B cell (primary cell): Measurements from ENCODE around the gene BCAN. TPM values are rescaled to one million over a fixed set of nuclear protein-coding genes. Genes with fewer than 3 reads are reported as not detected.

Experiments
- ATAC-seq: fragments of 200-7000 bp; cut with Tn5 transposase; one replicate; pipeline ENCODE4 v1.10.0; 2021; ENCODE audit warnings: low read depth, mild to moderate bottlenecking, moderate number of reproducible peaks, moderate library complexity
- CTCF ChIA-PET: fragments of 350-600 bp; sonication (Branson Sonifier 250); formaldehyde crosslinking; loops from one replicate; lab custom pipeline; 2021; ENCODE audit warnings: antibody characterized with exemption, inconsistent platforms; lab: Charles Lee
- POLR2A ChIA-PET: fragments of 350-600 bp; sonication (Branson Sonifier 250); formaldehyde crosslinking; loops from one replicate; lab custom pipeline; 2021; ENCODE audit warnings: antibody characterized with exemption; lab: Charles Lee
- DNase-seq: peaks from one replicate; pipeline ENCODE4 v3.0.0; 2013
- H2AFZ ChIP-seq: 2 replicates; pipeline ENCODE4 v1.6.1; 2012; ENCODE audit warnings: mild to moderate bottlenecking, low read depth, low read length; ENCODE audit not compliant: insufficient read depth, poor library complexity, severe bottlenecking
- H3K27ac ChIP-seq, 2 donors: 1 replicate in 1 of 2; 2 replicates in 1 of 2; pipeline ENCODE4 v1.5.1; 2012 to 2013; ENCODE audit warnings: low read length in 2 of 2, mild to moderate bottlenecking in 2 of 2, moderate library complexity in 1 of 2
- H3K27me3 ChIP-seq, 4 experiments: fragments of 200-600 bp in 1 of 4; sonication (generic) in 1 of 4; replicated peaks in 1 of 4; 1 replicate in 2 of 4; 2 replicates in 2 of 4; pipeline versions ENCODE4 v1.6.1 to v1.7.0; 2013 to 2016; ENCODE audit warnings: low read length in 3 of 4, mild to moderate bottlenecking in 2 of 4, mixed read lengths in 1 of 4, moderate library complexity in 1 of 4; ENCODE audit not compliant: insufficient read depth in 4 of 4, control insufficient read depth in 3 of 4; ENCODE audit errors: control extremely low read depth in 1 of 4
- H3K36me3 ChIP-seq, 2 experiments: replicated peaks in 1 of 2; 1 replicate in 1 of 2; 2 replicates in 1 of 2; pipeline versions ENCODE4 v1.6.1 to v1.7.1; 2013; ENCODE audit warnings: low read length in 1 of 2; ENCODE audit not compliant: insufficient read depth in 2 of 2, control insufficient read depth in 1 of 2; ENCODE audit errors: control extremely low read depth in 1 of 2, extremely low read depth in 1 of 2
- H3K4me1 ChIP-seq, 2 donors: fragments of 200-600 bp in 1 of 2; sonication (generic) in 1 of 2; 1 replicate in 1 of 2; 2 replicates in 1 of 2; pipeline versions ENCODE4 v1.5.1 to v1.6.1; 2013 to 2017; ENCODE audit warnings: low read length in 2 of 2; ENCODE audit not compliant: control insufficient read depth in 2 of 2, insufficient read depth in 2 of 2
- H3K4me2 ChIP-seq: replicated peaks from 2 replicates; pipeline ENCODE3; 2012; ENCODE audit warnings: mild to moderate bottlenecking, low read depth, low read length; ENCODE audit not compliant: poor library complexity, severe bottlenecking
- H3K4me3 ChIP-seq, 5 experiments: fragments of 200-600 bp in 1 of 5; sonication (generic) in 1 of 5; 1 replicate in 3 of 5; 2 replicates in 2 of 5; pipeline versions ENCODE4 v1.5.1 to v1.7.0; 2011 to 2016; ENCODE audit warnings: low read length in 4 of 5, mild to moderate bottlenecking in 4 of 5, low read depth in 2 of 5, control low read depth in 1 of 5, moderate library complexity in 1 of 5; ENCODE audit not compliant: insufficient read depth in 1 of 5; ENCODE audit errors: control extremely low read depth in 1 of 5, extremely low read depth in 1 of 5
- H3K79me2 ChIP-seq: fragments of 200-600 bp; sonication (generic); one replicate; pipeline ENCODE4 v1.6.0; 2016; ENCODE audit warnings: low read length; ENCODE audit not compliant: control insufficient read depth, insufficient read depth
- H3K9ac ChIP-seq: fragments of 200-600 bp; sonication (generic); 2 replicates; pipeline ENCODE4 v1.6.1; 2017; ENCODE audit warnings: mild to moderate bottlenecking, low read length, moderate library complexity
- H3K9me3 ChIP-seq, 3 donors: one replicate each; pipeline versions ENCODE4 v1.6.1 to v1.7.1; 2013; ENCODE audit warnings: low read length in 2 of 3; ENCODE audit not compliant: control insufficient read depth in 2 of 3, insufficient read depth in 1 of 3; ENCODE audit errors: control extremely low read depth in 1 of 3
- H4K20me1 ChIP-seq: 2 replicates; pipeline ENCODE4 v1.6.0; 2012; ENCODE audit warnings: mild to moderate bottlenecking, low read length; ENCODE audit not compliant: insufficient read depth, control insufficient read depth, poor library complexity, severe bottlenecking
- H3K27ac Mint-ChIP-seq: one replicate; pipeline ENCODE4 v1.8.0; 2021; ENCODE audit warnings: mixed read lengths
- H3K27me3 Mint-ChIP-seq: one replicate; pipeline ENCODE4 v1.8.0; 2021; ENCODE audit warnings: mixed read lengths
- H3K4me1 Mint-ChIP-seq: one replicate; pipeline ENCODE4 v1.8.0; 2021; ENCODE audit warnings: mixed read lengths
- H3K4me3 Mint-ChIP-seq: one replicate; pipeline ENCODE4 v1.8.0; 2021; ENCODE audit warnings: mixed read lengths
- H3K9me3 Mint-ChIP-seq: one replicate; pipeline ENCODE4 v1.8.0; 2022; ENCODE audit warnings: mixed read lengths; ENCODE audit not compliant: insufficient read depth
- CTCF ChIP-seq: fragments of 200-600 bp; IDR thresholded peaks from one replicate; pipeline ENCODE4 v1.8.0; 2022; ENCODE audit warnings: antibody characterized with exemption, mild to moderate bottlenecking
- EZH2 ChIP-seq: IDR thresholded peaks from 2 replicates; pipeline ENCODE4 v1.6.1; 2012; ENCODE audit warnings: borderline replicate concordance, low read depth, mild to moderate bottlenecking, moderate library complexity, low read length; ENCODE audit not compliant: insufficient read depth, poor library complexity, severe bottlenecking
- WGBS: methylation state at CpG from one replicate; pipeline ENCODE4 v1.1.5; 2013; ENCODE audit warnings: missing lambda C conversion rate; ENCODE audit not compliant: insufficient coverage; 5-methylcytosine and 5-hydroxymethylcytosine counted together
- intact Hi-C: fragments of 100-400 bp; cut with micrococcal nuclease; formaldehyde crosslinking; loops from one replicate; pipeline ENCODE4 v1.10.0; 2022
- polyA plus RNA-seq: library from polyadenylated mRNA; depleted of rRNA; stranded (reverse); fragments of >200 nt; gene quantifications from 2 replicates; pipeline ENCODE4 v1.2.3, GENCODE V29; 2012
- total RNA-seq, 2 donors: library from RNA; stranded (reverse); fragments of 120-200 nt in 1 of 2; gene quantifications; 1 replicate in 1 of 2; 2 replicates in 1 of 2; pipeline versions ENCODE4 v1.2.3 to v1.2.4, GENCODE V29; 2013 to 2022

BCAN gene
- total and polyA plus RNA-seq, 2 donors (not counting 1 experiment from before 2014, with no cell fraction given) = not detected

- intact Hi-C loops = no loop called here
- ATAC-seq = no peak
- H3K4me1 Mint-ChIP-seq = peaks cover 18% of the 10 kb centered on the region
- H3K27me3 Mint-ChIP-seq = peaks cover 85% of the 10 kb centered on the region
- TF ChIP-seq CTCF = no peak
- no peak for TF ChIP-seq EZH2
- Histone ChIP-seq H3K27me3 (peaks cover 0 to 93% (median 50%) of the 10 kb centered on the region in 4 experiments), H3K79me2 (no peaks in the 10 kb centered on the region), H4K20me1 (no peaks in the 10 kb centered on the region), H3K4me3 (no peak overlapping the region), H3K27ac (no peak overlapping the region), H3K9ac (no peak overlapping the region), H3K36me3 (no peaks in the 10 kb centered on the region), H3K9me3 (peaks cover 0 to 5% (median 0%) of the 10 kb centered on the region in 3 donors), H3K4me1 (peaks cover 16 to 17% of the 10 kb centered on the region in 2 donors), H3K4me2 (no peak overlapping the region), H2AFZ (no peak overlapping the region)
- no peak for DNase-seq
- CTCF ChIA-PET = interaction anchor here (0.8 to 1.2 kb wide), 5 partner anchors 25 to 267 kb away, joined by 3 read pairs; partner anchors contain the start of gene HAPLN2
- no peak overlapping the region for H3K4me3 Mint-ChIP-seq
- 58% methylated on average over 13 of the region's 16 CpGs for WGBS
- no peak overlapping the region for H3K27ac Mint-ChIP-seq
- no peaks in the 10 kb centered on the region for H3K9me3 Mint-ChIP-seq
- POLR2A ChIA-PET = no interaction called here
Observed at GRCh38 chr1:156652131-156652991, 10.4 kb downstream of the BCAN start.

- H3K27ac Mint-ChIP-seq = no peak overlapping the region
- Histone ChIP-seq H3K4me1 (peaks cover 22% of the 10 kb centered on the region in 2 donors), H2AFZ (no peak overlapping the region), H3K27me3 (peaks cover 0 to 94% (median 49%) of the 10 kb centered on the region in 4 experiments), H3K27ac (no peak overlapping the region), H3K4me2 (no peak overlapping the region), H3K79me2 (no peaks in the 10 kb centered on the region), H3K36me3 (no peaks in the 10 kb centered on the region), H3K4me3 (no peak overlapping the region), H3K9ac (no peak overlapping the region), H3K9me3 (peaks cover 0 to 5% (median 0%) of the 10 kb centered on the region in 3 donors), H4K20me1 (no peaks in the 10 kb centered on the region)
- DNase-seq (no peak), ATAC-seq (no peak)
- ChIA-PET POLR2A (no interaction called here), CTCF (interaction anchor here (1.0 to 1.2 kb wide), 2 partner anchors 33 to 34 kb away, joined by 3 read pairs; partner anchors contain the start of gene HAPLN2)
- H3K4me3 Mint-ChIP-seq = no peak overlapping the region
- H3K27me3 Mint-ChIP-seq = peaks cover 82% of the 10 kb centered on the region
- TF ChIP-seq EZH2 = no peak
- no peak for TF ChIP-seq CTCF
- WGBS = 81% methylated on average over 8 of the region's 9 CpGs
- no peaks in the 10 kb centered on the region for H3K9me3 Mint-ChIP-seq
- peaks cover 24% of the 10 kb centered on the region for H3K4me1 Mint-ChIP-seq
- intact Hi-C loops = no loop called here
Observed at GRCh38 chr1:156652992-156653355, 11.1 kb downstream of the BCAN start.
